GM10266 (cell line): ENCODE measurements around the gene UBR7.

ENCODE experiments used
- DNase-seq: peaks from one replicate; pipeline ENCODE4 v3.0.0; 2012; ENCODE audit errors: extremely low spot score
- CTCF ChIP-seq: IDR thresholded peaks from 2 replicates; pipeline ENCODE4 v1.5.1; 2012; ENCODE audit warnings: mild to moderate bottlenecking, low read depth; ENCODE audit not compliant: control insufficient read depth, insufficient read depth; ENCODE audit errors: missing control alignments

The UBR7 gene

GRCh38 chr14:93268406-93268805 lies 61.4 kb downstream of the UBR7 start:
- no peak for DNase-seq
- TF ChIP-seq CTCF = no peak

GRCh38 chr14:93269341-93270068 lies 62.4 kb downstream of the UBR7 start:
- no peak for DNase-seq
- no peak for TF ChIP-seq CTCF

GRCh38 chr14:93271111-93271510 lies 64.1 kb downstream of the UBR7 start:
- DNase-seq = no peak
- TF ChIP-seq CTCF = no peak

- no peak for DNase-seq
- TF ChIP-seq CTCF = no peak
Observed at GRCh38 chr14:93274055-93274806, 67.2 kb downstream of the UBR7 start.

- no peak for TF ChIP-seq CTCF
- DNase-seq = no peak
Observed at GRCh38 chr14:93276031-93276716, 69.1 kb downstream of the UBR7 start.
